Stimulated activated CD8-positive, alpha-beta memory T cell treated with anti-CD3 and anti-CD28 coated beads, Interleukin-15, amount 100 ng/mL, for 4 hours (primary cell): ENCODE measurements around the gene RTN4.
"Not testable (repeated sequence)": the region's sequence is repeated elsewhere in the genome, so short reads cannot be mapped to it uniquely, and the experiment has no call there.

Experiments
- DNase-seq, 2 donors: peaks; one replicate each; pipeline ENCODE4 v3.0.0-alpha.2; 2020; ENCODE audit warnings: low read depth in 2 of 2

Gene RTN4

DNA sequence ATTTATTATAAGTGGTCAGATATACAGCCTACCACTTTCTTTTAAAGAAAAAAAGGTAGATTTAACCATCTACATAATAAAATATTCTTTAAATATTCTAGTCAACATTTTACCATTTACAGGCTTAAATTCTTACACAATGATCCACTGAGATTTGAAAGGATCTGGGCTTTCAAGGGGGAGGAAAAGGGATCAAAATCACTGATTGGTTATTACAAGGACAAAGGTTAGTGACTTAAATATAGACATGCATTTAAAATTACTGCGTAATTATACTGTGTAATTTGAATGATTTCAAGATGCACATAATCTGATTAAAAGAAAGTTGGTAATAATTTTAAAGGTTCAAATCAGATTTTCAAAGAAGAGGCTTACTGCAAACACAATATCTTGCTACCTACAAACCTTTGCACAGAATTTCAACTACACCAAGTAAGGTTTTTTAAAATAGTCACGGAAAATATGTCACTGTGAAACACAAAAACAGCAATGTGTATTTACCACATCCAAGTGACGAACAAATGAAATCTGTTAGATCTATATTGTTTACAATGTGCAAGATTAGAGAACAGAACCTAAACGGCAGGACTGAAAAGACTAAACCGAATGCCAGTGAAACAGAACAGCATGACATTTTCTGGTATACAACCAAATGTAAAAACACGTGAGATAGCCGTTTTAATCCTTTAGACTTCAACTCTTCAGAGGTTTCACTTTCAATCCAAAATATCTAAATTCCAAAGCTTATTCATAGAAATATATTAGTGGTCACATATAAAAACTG lies 40.8 kb downstream of the RTN4 start:
- DNase-seq, result no peak

DNA sequence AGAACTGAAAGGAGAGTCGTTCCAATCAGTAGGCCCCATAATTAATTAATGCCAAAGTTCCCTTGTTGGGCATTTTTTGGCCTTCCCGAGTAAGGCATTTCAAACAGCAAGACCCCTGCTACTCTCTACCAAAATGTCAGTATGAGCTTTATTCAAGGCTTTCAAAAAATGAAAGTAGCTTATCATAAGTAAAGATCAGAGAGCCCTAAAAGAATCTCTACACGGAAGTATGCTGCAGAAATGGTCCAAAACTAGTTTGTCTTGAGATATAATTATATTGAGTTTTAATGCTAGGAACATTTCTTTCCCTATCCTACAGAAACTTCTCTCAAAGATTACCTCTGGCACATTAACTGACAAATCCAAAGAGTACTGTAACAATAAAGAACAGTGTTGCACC lies 43.9 kb downstream of the RTN4 start:
- no peak for DNase-seq

DNA sequence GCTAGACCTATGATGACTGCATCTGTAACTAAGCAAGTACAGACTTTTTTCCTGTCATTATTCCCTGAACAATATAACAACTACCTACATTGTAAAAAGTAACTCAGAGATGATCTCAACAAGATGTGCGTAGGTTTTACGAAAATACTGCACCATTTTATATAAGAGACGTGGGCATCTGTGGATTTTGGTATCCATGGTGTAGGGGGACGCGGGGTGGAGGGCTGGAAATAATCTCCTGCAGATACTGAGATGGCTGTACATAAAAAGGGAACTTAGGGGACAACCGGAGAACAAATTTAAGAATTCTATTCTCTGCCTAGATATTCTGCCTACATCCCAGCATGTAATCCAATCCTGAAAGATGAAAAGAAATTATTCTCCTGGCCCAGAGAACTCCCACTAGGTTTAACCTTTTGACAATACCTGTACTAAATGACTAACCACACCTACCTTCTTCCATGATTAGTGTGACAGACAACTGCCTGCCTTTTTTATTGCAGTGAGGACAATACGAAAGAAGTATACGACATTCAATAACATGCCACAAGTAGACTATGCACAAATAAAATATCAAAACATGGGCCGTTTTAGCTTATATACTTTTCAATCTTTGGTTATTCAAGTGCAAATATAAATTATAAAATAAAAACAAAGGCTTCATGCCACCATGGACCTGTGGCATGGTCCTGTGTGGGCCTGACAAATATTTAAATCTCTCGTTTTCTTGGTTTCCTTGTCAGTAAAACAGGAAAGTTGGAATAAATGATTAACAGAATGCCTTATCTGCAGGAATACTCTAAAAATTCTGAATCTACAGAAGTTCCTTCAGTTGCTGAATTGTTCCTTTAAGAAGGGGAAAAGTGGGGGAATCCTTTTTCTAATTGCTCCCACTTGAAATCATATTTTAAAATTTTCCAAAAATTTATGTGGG lies 46.3 kb downstream of the RTN4 start:
- no peak for DNase-seq

DNA sequence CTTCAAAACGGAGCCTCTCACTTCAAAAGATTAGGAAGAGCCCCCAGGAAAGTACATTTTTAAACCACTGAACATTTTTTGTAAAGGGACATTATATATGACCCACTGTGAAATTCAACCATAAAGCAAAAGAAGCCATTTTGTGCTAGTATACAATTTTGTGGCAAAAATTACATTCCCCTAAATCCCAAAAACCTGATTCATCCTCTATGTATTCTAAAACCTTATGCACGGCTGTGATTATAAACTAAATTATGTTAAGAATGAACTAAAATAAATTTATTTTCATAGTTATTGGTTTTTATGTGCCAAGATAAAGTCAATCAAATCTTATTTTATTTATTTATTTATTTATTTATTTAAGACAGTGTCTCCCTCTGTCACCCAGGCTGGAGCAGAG lies 48.5 kb downstream of the RTN4 start:
- DNase-seq, result no peak

DNA sequence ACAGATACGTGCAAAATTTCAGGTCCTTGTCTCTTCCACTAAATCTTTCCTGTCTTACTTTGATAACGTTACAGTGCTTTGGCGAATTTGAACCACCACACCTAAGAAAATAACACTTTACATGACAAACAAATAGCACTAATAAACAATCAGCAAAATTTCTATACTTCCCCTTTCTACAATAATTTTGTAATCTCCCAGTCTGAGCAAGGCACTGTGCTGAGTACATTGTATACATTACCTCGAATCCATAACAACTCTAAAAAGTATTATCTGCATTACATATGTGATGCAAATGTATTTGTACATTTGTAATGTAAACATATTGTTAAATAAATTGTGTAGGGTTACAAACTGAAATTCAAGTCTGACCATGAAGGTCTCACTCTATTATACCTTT lies 49.9 kb downstream of the RTN4 start:
- no peak for DNase-seq

DNA sequence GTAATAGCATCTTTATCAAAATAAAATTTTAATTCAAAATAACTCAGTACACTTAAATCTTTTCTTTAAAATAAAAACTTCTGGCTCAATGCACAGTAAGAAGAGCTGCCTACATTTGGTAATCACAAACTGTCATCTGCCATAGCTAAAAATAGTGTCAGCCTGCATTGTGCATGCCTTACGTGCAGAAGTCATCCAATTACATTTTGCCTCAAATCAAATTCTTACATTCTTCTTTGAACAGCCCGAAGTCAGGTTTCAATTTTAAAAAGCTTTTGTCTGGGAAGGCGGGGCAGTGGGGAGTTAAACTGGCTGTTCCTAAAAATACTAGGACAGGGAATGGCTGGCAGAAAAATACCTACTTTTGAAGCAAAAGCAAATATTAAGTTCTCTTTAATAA lies 51.1 kb downstream of the RTN4 start:
- DNase-seq, result no peak

DNA sequence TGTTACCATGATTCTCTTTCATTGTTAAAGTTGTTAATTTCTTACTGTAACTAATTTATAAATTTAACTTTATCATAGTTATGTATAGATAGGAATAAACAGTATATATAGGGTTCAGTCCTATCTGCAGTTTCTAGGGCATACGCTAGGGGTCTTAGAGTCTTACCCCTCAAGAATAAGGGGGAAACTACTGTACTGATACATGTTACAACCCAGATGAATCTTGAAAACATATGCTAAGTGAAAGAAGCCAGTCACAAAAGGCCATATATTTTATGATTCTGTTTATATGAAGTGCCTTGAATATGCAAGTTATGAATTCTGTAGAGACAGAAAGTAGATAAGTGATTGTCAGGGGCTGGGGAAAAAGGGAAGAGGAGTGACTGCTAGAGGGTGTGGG lies 52.4 kb downstream of the RTN4 start:
- DNase-seq, result no peak

DNA sequence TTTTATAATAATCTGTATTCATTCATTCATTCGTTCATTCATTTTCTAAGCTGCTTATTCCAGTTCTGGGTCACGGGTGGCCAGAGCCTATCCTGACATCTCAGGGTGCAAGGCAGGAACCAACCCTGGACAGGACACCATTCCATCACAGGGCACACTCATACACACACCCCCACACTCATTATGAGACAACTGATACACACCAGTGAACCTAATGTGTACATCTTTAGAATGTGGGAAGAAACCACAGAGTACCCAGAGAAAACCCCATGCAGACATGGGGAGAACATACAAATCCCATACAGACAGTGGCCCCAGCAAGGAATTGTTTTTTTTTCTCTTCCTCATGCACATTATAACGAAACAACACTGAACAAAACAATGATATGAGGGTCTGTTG lies 54.7 kb downstream of the RTN4 start:
- DNase-seq, result no peak

DNA sequence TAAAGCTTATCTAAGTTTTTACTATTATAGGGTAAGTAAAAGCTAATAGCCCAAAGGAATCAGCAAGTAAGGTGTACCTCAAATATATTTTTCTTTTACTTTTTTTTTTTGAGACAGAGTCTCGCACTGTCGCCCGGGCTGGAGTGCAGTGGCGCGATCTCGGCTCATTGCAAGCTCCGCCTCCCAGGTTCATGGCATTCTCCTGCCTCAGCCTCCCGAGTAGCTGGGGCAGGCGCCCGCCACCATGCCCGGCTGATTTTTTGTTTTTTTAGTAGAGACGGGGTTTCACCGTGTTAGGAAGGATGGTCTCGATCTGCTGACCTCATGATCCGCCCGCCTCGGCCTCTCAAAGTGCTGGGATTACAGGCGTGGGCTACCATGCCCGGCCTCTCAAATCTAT lies 59.6 kb downstream of the RTN4 start:
- DNase-seq, result not testable (repeated sequence)

DNA sequence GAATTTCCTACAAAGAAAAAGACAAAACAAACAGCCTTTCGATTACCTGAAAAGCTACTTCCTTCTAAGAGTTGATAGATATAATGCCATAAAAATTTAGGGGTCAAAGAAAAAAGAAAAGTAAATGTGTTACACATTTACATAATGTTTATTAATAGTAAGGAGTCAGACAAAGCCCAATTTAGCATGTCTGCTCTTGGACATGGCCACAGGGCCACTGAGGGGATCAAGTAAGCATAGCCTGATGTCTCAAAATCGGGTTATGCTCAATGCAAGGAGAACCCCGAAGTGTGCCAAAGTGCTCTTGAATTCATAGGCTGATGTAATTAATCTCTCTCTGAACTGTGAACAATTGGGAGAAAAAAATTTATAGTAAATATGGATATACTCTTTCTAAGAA lies 61.6 kb downstream of the RTN4 start:
- DNase-seq, result no peak

DNA sequence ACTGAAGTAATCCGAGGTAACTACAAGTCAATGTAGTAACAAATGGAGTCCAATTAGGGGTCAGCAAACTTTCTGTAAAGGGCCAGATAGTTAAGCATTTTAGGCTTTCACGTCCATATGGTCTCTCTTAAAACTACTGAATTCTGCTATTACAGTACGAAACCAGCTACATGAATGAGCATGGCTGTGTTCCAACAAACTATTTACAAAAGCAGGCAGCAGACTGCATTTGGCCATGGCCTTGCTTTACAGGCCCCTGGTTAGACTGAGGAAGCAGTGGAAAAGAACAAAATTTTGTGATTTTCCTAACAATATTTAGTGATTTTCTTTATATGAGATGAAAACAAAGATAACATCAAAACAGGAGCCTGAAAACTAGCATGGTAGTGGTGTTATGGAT lies 64.0 kb downstream of the RTN4 start:
- no peak for DNase-seq

DNA sequence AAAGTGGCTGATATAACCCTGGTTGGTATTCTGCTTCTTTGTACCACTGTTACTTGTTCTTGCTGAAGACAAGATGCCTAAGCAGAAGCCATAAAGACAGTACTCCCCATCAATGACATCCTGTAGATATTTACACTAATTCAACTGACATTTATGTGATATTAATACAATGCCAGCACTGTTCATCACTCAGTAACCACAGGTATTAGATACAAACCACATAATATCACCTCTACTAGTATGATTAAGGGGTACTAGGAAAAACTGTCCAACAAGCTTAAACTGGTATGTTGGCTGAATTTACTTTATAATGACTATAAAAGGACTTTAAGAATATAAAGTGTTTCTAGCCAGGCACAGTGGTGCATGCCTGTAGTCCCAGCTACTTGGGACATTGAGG lies 65.8 kb downstream of the RTN4 start:
- DNase-seq, result no peak

DNA sequence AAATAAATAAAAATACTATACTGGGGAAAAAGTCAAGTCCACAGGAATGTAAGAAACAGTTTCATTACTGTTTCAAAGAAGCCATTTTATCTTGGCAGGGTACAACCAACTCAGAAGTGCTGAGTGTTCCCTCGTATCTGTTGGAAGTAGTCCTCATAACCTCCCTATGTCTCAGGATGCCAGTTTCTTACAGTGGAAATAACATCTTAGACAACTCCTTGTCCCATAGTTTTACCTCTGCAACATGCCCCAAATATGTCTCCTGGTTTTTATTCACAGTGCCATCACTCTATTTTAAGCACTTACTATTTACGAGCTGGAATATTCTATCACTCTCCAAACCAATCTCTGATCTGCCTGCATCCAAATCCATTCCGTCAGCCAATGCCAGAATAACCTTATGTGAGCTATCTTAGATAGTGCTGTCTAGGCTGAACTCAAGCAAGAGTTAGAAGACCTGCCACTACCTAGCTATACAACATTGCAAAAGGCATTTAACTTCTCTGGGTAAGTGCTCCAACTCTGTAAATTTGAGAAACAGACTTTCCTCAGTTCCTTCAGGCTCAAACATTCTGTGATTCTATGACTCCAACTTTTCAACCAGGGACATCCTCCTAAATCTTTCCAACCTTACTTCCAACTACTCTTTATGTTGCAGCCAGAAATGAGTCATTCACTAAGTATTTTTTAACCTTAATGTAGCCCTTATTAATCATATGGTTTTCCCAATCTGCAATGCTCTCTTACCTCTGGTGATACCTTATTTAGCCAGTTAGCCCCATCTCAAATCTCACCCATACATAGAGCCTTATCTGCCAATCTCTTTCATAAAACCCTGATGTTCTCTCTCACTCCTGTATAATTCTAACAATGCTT lies 66.7 kb downstream of the RTN4 start:
- DNase-seq, result no peak

DNA sequence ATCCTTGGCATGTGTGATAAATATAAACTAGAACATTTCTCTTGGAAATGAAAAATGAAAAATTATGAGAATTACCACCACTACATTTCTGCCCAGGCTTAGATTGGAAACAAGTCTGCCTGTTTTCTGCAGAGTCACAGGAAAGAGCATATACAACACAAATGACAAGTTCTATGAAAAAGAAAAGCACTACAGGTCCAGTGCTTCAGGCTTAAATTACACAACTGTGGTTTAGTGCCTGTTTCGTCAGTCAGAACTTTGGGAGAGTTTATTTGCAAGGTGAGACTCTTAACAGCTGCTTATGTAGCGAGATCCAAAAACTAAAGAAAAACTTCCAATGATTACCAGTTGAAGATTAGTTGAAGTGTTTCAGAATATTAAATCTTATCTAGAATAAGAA lies 68.9 kb downstream of the RTN4 start:
- DNase-seq, result no peak

DNA sequence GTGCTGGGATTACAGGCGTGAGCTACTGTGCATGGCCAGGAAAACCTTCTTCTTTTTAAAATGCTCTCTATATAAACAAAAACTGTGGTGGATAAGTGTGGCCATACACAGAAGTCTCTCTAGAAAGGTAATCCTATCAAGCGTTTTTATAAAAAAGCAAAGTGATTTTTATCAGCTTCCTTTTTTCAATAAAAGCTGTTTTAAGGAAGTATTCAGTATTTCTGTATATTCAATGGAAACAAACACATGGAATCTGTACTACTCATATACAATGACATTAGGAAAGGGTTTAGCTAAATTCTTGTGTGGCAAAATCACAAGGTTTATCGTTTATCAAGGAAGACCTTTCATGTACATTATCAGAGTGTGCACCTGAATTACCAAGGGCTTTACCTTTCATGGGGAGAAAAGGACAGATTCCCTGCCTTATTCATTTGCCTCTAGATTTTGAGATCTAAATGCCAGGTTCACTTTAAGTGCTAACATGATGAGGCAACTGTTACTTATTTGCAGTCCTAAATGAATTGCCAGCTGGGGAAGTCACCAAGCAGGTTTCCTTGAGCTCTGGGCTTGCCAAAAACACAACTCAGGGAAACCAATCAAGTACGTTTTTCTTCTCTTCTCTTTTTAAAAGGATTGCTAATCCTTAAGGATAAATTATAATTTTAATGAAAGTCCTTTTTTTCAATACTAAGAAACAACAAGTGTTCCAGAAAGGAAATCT lies 70.8 kb downstream of the RTN4 start:
- no peak for DNase-seq

DNA sequence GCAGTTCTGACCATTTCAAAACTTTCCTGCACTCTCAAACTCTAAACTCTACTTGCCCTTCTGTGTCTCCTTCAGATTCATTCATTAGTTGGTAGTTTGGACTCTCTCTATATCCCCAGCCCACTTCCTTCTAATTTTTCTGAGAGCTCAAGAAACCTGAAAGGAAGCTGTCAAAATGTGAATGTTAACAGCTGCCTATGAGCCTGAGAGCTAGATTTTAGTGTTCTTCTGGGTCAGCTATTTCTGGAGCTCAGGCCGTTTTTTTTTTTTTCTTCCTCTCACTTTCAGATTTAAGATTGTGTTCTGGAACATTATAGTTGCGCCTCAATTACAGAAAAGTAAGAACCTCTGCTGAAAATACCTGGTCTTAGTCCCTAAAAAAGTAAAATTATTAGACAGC lies 73.1 kb downstream of the RTN4 start:
- DNase-seq, result no peak

DNA sequence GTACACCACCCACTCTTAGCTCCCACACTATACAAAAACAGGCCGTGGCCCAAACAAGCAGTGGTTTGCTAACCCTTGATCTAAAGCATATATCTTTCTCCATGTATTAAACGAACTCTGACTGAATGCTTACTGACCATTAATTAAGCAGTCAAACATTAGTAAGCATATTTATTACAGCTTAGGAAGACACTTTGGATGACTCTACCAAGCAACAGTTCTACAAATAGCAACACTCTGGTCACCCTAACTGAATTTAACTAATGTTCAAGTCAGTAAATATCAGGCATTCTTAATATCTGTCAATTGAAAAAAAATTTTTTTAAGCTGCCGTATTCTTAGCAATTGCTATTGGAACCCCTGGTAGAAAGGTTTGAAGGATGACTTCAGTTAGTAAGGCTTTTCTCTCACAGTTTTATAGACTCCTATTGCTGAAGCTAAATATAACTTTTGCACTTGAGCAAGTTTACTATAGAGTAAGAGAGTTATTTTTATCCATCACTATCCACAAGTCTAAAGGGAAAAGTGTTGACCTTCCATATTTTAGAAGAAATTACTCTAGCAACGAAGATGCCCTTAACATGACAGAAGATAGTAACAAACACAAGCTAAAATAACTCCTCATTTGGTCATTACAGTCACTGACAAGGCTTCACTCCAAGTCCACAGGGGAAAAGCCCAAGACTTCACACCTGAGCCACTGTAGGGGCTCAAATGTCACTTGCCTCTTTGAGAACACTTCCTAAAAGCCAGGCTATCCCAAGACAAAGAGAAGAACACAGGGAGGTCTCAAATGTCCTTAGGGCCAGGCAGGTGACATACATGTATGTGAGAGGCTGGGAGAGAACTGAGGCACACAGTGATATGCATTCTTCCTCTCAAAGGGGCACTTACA lies 74.4 kb downstream of the RTN4 start:
- DNase-seq, result no peak

DNA sequence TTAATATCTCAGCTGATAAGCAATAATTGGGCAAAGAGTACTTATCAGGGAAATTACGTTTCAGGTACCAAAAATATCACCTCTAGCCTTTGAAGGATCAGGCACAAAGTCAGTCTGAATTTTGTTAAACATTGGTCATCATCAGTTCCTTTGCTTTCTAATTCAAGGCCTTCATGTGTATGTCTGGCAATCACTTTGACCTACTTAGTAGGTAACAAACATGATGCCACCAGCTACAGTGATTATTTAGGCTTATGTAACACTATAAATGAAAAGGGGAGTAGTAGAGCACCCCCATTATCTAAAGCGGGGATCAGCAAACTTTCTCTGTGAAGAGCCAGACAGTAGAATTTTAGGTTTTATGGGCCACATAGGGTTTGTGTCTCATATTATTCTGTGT lies 75.1 kb downstream of the RTN4 start:
- no peak for DNase-seq

DNA sequence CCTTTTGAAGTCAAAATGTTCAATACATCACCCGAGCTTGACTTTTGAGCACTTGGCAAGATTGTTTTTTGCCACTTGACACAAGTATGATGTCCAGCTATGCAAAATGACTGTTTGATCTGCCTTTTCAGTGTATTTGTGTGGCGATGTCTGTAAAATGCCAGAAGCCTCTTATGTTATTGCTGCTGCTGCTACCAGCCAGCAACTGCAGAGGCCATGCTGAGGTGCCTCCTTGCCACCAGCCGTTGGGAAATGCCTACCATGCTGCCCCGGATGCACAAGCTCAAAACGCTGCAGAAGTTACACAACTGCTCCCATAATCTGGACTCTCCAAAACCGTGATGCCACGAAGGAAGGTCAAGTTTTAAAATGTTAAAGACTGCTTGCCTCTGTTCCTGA lies 80.3 kb downstream of the RTN4 start:
- no peak for DNase-seq

DNA sequence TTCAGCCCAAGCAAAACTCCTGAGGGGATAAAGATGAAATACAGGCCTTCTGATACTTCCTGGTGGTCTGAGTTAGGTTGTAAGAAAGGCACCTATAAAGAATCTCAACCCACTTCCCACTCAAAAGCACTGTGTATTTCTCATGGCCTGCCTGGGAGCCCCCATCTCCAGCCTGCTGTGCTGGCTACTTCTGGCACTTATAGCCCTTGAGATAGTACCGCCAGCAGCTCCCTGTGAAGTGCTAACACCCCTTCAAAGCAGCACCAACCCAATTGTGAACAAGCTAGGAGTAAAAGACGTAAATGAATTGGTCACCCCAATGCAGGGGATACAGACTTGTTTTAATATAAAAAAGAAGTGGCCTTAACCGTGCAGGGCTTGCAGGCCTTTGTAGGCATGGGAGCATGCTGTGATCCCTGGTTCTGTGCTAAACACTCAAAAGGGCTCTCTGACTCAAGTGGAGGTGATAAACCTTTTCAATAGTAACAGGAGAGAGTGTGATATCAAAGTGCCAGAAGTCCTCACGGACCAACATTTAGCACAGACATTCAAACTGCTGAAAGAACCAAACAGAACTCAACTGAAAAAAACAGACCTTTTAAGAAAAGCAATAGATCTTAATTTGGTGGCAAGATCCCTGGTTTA lies 80.8 kb downstream of the RTN4 start:
- DNase-seq, result no peak
